Subcutaneous adipose tissue (tissue), 4 donors: Measurements from ENCODE around the gene COX17. TPM values are rescaled to one million over a fixed set of nuclear protein-coding genes. Genes with fewer than 3 reads are reported as not detected.

Experiments
- CTCF ChIP-seq: fragments of 450-650 bp; IDR thresholded peaks from one replicate; pipeline ENCODE4 v1.5.1; 2016; ENCODE audit warnings: low read depth, mild to moderate bottlenecking, control low read depth, antibody characterized with exemption, moderate library complexity
- total RNA-seq, 4 donors: library from RNA; depleted of rRNA; stranded (reverse); fragments of >200 nt; gene quantifications; one replicate each; pipeline ENCODE4 v1.1.0, GENCODE V29; 2016

Gene COX17
- total RNA-seq, 4 donors from 2014 or later: 17.9 to 86.4 (median 23.0) TPM

GRCh38 chr3:119660474-119661440, 16.4 kb downstream of the COX17 start, which contains the start of gene POPDC2:
Gene POPDC2, minus strand, starts transcription at chr3:119660589. Its CDS starts 166 bp downstream, at chr3:119660423.
- TF ChIP-seq CTCF: no peak

GRCh38 chr3:119659606-119660291, 17.5 kb downstream of the COX17 start:
- TF ChIP-seq CTCF: no peak

GRCh38 chr3:119658994-119659393, 18.2 kb downstream of the COX17 start:
- no peak for TF ChIP-seq CTCF

- TF ChIP-seq CTCF: no peak
Observed at GRCh38 chr3:119657887-119658702, 19.1 kb downstream of the COX17 start.

- no peak for TF ChIP-seq CTCF
Observed at GRCh38 chr3:119653876-119654275, 23.3 kb downstream of the COX17 start.

GRCh38 chr3:119652306-119653033, 24.7 kb downstream of the COX17 start:
- no peak for TF ChIP-seq CTCF
